GM23338 (cell line): Measurements from ENCODE around the gene RALY. TPM values are rescaled to one million over a fixed set of nuclear protein-coding genes. Genes with fewer than 3 reads are reported as not detected.

Experiments
- ATAC-seq: fragments of 200-7000 bp; cut with Tn5 transposase; 3 replicates; pipeline ENCODE4 v1.9.1; 2020
- DNase-seq: peaks from one replicate; pipeline ENCODE4 v3.0.0-alpha.2; 2015; ENCODE audit warnings: low spot score
- H2AFZ ChIP-seq: fragments of 200-600 bp; sonication (generic); 2 replicates; pipeline ENCODE4 v1.8.0; 2016; ENCODE audit warnings: antibody characterized with exemption, mild to moderate bottlenecking, moderate library complexity
- H3F3A ChIP-seq: fragments of 200-600 bp; sonication (generic); replicated peaks from 2 replicates; pipeline ENCODE4 v1.8.0; 2017; ENCODE audit warnings: antibody characterized with exemption, mixed run types, low read depth
- H3K27ac ChIP-seq: fragments of 200-600 bp; sonication (generic); 2 replicates; pipeline ENCODE4 v1.6.1; 2016; ENCODE audit warnings: low read depth
- H3K27me3 ChIP-seq: fragments of 200-600 bp; sonication (generic); 2 replicates; pipeline ENCODE4 v1.8.0; 2016; ENCODE audit warnings: mild to moderate bottlenecking, mixed run types, moderate library complexity; ENCODE audit not compliant: insufficient read depth
- H3K36me3 ChIP-seq: fragments of 200-600 bp; sonication (generic); 2 replicates; pipeline ENCODE4 v1.8.0; 2016; ENCODE audit warnings: mild to moderate bottlenecking; ENCODE audit not compliant: insufficient read depth
- H3K4me1 ChIP-seq: fragments of 200-600 bp; sonication (generic); 2 replicates; pipeline ENCODE4 v1.8.0; 2016; ENCODE audit warnings: mild to moderate bottlenecking, moderate library complexity; ENCODE audit not compliant: insufficient read depth
- H3K4me2 ChIP-seq: fragments of 200-600 bp; sonication (generic); 2 replicates; pipeline ENCODE4 v1.7.1; 2017; ENCODE audit warnings: mixed run types
- H3K4me3 ChIP-seq: fragments of 200-600 bp; sonication (generic); 2 replicates; pipeline ENCODE4 v1.6.1; 2016; ENCODE audit warnings: mixed run types
- H3K79me2 ChIP-seq: fragments of 200-600 bp; sonication (generic); replicated peaks from 2 replicates; pipeline ENCODE4 v1.8.0; 2017; ENCODE audit warnings: mild to moderate bottlenecking; ENCODE audit not compliant: insufficient read depth
- H3K9me2 ChIP-seq: fragments of 200-600 bp; sonication (generic); 2 replicates; pipeline ENCODE4 v1.8.0; 2017; ENCODE audit not compliant: insufficient read depth
- H4K20me1 ChIP-seq: fragments of 200-600 bp; sonication (generic); replicated peaks from 2 replicates; pipeline ENCODE4 v1.8.0; 2017; ENCODE audit warnings: mild to moderate bottlenecking; ENCODE audit not compliant: insufficient read depth
- H3K27ac Mint-ChIP-seq: 2 replicates; pipeline ENCODE4 v1.8.0; 2020; ENCODE audit warnings: inconsistent platforms, mild to moderate bottlenecking, moderate library complexity, mixed read lengths
- H3K27me3 Mint-ChIP-seq: 3 replicates; pipeline ENCODE4 v1.8.0; 2022; ENCODE audit warnings: low read depth, mild to moderate bottlenecking, moderate library complexity, mixed read lengths, inconsistent platforms; ENCODE audit not compliant: insufficient read depth, poor library complexity
- H3K36me3 Mint-ChIP-seq: 3 replicates; pipeline ENCODE4 v1.8.0; 2021; ENCODE audit warnings: low read depth, mild to moderate bottlenecking, inconsistent platforms, moderate library complexity, mixed read lengths
- H3K4me1 Mint-ChIP-seq: 3 replicates; pipeline ENCODE4 v1.8.0; 2020; ENCODE audit warnings: mild to moderate bottlenecking, inconsistent platforms, mixed read lengths
- H3K4me3 Mint-ChIP-seq: 3 replicates; pipeline ENCODE4 v1.8.0; 2021; ENCODE audit warnings: moderate library complexity, mild to moderate bottlenecking, inconsistent platforms, mixed read lengths
- H3K9me3 Mint-ChIP-seq: 3 replicates; pipeline ENCODE4 v1.8.0; 2020; ENCODE audit warnings: moderate library complexity, mild to moderate bottlenecking, inconsistent platforms, mixed read lengths
- CREB1 ChIP-seq: fragments of 250-450 bp; sonication (Bioruptor Pico); IDR thresholded peaks from 2 replicates; pipeline ENCODE4 v1.5.0; 2020; ENCODE audit warnings: low read depth, mild to moderate bottlenecking, moderate library complexity
- CTCF ChIP-seq, 2 experiments: fragments of 200-600 bp in 1 of 2; sonication (generic) in 1 of 2; conservative IDR thresholded peaks; 2 replicates each; pipeline versions ENCODE4 v1.5.1 to v1.6.1; 2016 to 2017; ENCODE audit warnings: antibody characterized with exemption in 2 of 2, low read depth in 2 of 2, mild to moderate bottlenecking in 2 of 2, moderate library complexity in 1 of 2
- EZH2 ChIP-seq: fragments of 200-600 bp; sonication (generic); IDR thresholded peaks from one replicate; pipeline ENCODE4 v1.8.0; 2017; ENCODE audit warnings: antibody characterized with exemption, mild to moderate bottlenecking, low read depth; ENCODE audit not compliant: unreplicated experiment
- EZH2phosphoT487 ChIP-seq: fragments of 200-600 bp; sonication (generic); IDR thresholded peaks from one replicate; pipeline ENCODE4 v1.8.1; 2018; ENCODE audit warnings: antibody characterized with exemption; ENCODE audit not compliant: unreplicated experiment
- JUNB ChIP-seq: IDR thresholded peaks from one replicate; pipeline ENCODE4 v1.6.1; 2016; ENCODE audit warnings: antibody characterized with exemption; ENCODE audit not compliant: unreplicated experiment
- NANOG ChIP-seq: IDR thresholded peaks from 2 replicates; pipeline ENCODE4 v1.6.1; 2016; ENCODE audit warnings: antibody characterized with exemption, borderline replicate concordance
- POLR2AphosphoS5 ChIP-seq: IDR thresholded peaks from 2 replicates; pipeline ENCODE4 v1.6.1; 2016; ENCODE audit warnings: antibody characterized with exemption, low read depth
- STAT1 ChIP-seq: IDR thresholded peaks from one replicate; pipeline ENCODE4 v1.6.1; 2016; ENCODE audit warnings: antibody characterized with exemption; ENCODE audit not compliant: unreplicated experiment
- ZNF114 ChIP-seq: fragments of 250-450 bp; sonication (Bioruptor Pico); IDR thresholded peaks from 2 replicates; pipeline ENCODE4 v1.5.0; 2020; ENCODE audit warnings: mild to moderate bottlenecking, moderate library complexity
- ZNF462 ChIP-seq: fragments of 250-450 bp; sonication (Bioruptor Pico); IDR thresholded peaks from 2 replicates; pipeline ENCODE4 v1.5.0; 2020; ENCODE audit warnings: mild to moderate bottlenecking, moderate library complexity
- polyA plus RNA-seq: library from polyadenylated mRNA; unstranded; fragments of >200 nt; fragmentation: Nextera tagmentation; extraction: Ambion mirVana; gene quantifications from 2 replicates; pipeline ENCODE4 v1.2.1, GENCODE V29; 2016
- total RNA-seq: library from RNA; depleted of rRNA; stranded (reverse); fragments of >200 nt; shearing (Covaris generic); gene quantifications from 2 replicates; pipeline ENCODE4 v1.2.3, GENCODE V29; 2014

RALY gene
- total and polyA plus RNA-seq, 2 experiments from 2014 or later, result 144 to 167 TPM

- TF ChIP-seq ZNF462 (CRISPR knock-in tag) (no peak), JUNB (no peak), POLR2AphosphoS5 (no peak)
Measured at GRCh38 chr20:34045930-34046725, 52.4 kb downstream of the RALY start (continued).

GRCh38 chr20:34047010-34047687 is 53.4 kb downstream of the RALY start:
- no peaks in the 10 kb centered on the region for H3K36me3 Mint-ChIP-seq
- Histone ChIP-seq H3K4me2 (peak overlapping the region; percentile 31; the same call in 1 of the 2 replicates), H3K27me3 (no peaks in the 10 kb centered on the region), H3K9me2 (no peaks in the 10 kb centered on the region; the same call in 1 of the 2 replicates), H3K4me1 (peaks cover 39% of the 10 kb centered on the region), H3K27ac (no peak overlapping the region), H3K36me3 (no peaks in the 10 kb centered on the region), H2AFZ (no peak overlapping the region), H4K20me1 (peaks cover 64% of the 10 kb centered on the region), H3K79me2 (peaks cover 89% of the 10 kb centered on the region), H3K4me3 (no peak overlapping the region), H3F3A (no peaks in the 10 kb centered on the region)
- no peak overlapping the region; the same call in 2 of the 3 replicates for H3K4me3 Mint-ChIP-seq
- H3K4me1 Mint-ChIP-seq, result peaks cover 43% of the 10 kb centered on the region
- DNase-seq (no peak), ATAC-seq (no peak)
- H3K9me3 Mint-ChIP-seq, result no peaks in the 10 kb centered on the region
- H3K27ac Mint-ChIP-seq, result no peak overlapping the region
- peaks cover 4% of the 10 kb centered on the region for H3K27me3 Mint-ChIP-seq
- TF ChIP-seq CTCF (conservative IDR thresholded peaks at IDR 0.05; ENCODE audit: low read depth in 2 of 2) (no peak), NANOG (no peak), EZH2 (no peak), POLR2AphosphoS5 (no peak), CREB1 (CRISPR knock-in tag) (no peak), EZH2phosphoT487 (no peak), STAT1 (no peak), ZNF114 (CRISPR knock-in tag) (no peak)
